ENCODE results near the gene C1orf105.

DNA sequence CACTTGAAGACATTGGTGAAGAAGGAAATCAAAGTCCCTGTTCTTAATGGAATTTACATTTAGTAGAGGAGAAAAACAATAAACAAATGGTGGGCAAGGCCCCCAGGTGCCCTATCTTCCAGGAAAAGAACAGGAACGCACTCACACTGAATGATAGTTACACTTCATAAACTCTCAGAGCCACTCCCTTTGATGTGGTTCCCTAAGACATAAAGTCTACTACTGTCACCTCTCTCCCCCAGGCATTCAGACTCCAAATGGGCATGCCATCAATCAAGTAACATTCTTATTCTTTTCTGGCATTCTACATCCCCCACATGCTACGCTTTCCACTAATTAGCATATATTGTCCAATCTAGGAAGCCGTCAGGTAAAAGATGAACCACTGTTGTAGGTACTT, 59.9 kb downstream of the C1orf105 start:
- TF ChIP-seq, protein P1, sequence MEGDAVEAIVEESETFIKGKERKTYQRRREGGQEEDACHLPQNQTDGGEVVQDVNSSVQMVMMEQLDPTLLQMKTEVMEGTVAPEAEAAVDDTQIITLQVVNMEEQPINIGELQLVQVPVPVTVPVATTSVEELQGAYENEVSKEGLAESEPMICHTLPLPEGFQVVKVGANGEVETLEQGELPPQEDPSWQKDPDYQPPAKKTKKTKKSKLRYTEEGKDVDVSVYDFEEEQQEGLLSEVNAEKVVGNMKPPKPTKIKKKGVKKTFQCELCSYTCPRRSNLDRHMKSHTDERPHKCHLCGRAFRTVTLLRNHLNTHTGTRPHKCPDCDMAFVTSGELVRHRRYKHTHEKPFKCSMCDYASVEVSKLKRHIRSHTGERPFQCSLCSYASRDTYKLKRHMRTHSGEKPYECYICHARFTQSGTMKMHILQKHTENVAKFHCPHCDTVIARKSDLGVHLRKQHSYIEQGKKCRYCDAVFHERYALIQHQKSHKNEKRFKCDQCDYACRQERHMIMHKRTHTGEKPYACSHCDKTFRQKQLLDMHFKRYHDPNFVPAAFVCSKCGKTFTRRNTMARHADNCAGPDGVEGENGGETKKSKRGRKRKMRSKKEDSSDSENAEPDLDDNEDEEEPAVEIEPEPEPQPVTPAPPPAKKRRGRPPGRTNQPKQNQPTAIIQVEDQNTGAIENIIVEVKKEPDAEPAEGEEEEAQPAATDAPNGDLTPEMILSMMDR (IDR thresholded peaks at IDR 0.05): no peak
- no peak for TF ChIP-seq POLR2A (IDR thresholded peaks at IDR 0.05)
- TF ChIP-seq POLR2AphosphoS5 (IDR thresholded peaks at IDR 0.05): no peak
- no peak for TF ChIP-seq EP300 (IDR thresholded peaks at IDR 0.05)

Measured in gastroesophageal sphincter (tissue), 3 donors.